Measurements from ENCODE around the gene CTNNA3.
"Not testable (repeated sequence)": the region's sequence is repeated elsewhere in the genome, so short reads cannot be mapped to it uniquely, and the experiment has no call there.

The CTNNA3 gene

DNA sequence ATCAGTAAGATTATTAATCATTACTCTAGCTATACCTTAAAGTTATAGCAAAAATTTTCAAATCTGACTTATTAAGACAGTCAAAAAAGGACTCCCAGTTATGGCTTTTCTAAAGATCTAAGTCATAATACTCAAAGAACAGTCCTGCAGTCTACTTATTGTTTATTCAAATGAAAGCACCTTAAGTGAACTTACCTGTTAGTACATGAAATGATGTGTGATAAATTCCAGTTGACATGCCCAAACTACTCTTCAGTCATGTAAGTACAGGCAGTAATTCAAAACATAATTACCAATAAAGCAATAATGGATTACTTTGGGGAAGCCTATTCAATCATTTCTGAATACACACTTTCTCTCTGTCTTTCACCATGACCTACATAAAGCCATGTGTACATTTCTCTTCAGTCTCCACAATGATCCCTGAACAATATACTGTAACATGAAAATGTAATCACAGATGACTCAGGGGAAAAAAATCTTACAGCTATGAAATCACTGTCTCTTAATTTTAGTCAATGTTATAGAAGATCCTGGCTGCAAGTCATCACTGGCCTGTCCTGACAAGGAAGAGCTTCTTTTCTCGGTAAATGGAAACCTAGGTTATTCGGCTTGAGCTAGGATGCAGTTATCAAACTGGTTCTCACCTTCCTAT is 1190.9 kb downstream of the CTNNA3 start:
- no peak for DNase-seq

DNA sequence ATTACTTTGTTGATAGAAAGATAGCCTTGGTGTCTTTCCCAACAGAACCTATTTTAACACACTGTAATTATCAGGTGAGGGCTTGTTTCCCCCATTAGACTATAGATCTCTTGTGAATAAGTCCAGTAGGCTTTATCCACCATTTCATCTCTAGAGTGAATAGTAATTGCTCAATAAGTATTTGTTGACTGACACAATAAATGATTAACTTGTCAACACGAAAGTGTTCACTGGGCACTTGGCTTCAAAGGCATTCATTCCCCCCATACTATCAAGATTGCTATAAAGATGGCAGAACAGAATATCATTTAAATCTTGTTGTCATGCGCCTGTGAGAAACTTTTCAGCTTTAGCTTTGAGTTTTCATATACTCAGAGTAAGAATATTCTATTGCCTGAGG is 1194.6 kb downstream of the CTNNA3 start:
- no peak for DNase-seq

DNA sequence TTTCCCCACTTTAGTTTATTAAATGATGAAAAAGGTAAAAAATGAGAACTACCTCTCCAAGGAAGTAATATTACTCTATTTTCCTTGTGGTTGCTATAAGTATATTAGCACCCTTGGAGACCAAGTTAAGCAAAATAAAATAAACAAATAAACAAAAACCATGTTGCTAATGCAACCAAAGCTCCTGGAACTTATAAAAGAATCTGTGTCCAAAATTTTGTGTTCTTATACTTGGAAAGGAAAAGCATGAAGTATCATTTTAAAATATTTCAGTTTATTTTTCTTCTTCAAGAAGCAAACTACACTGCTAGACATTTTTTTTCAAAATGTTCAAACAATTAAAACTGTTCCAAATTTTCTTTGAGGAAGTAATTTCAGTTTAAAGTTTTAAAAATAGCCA is 1212.0 kb downstream of the CTNNA3 start:
- DNase-seq: no peak

DNA sequence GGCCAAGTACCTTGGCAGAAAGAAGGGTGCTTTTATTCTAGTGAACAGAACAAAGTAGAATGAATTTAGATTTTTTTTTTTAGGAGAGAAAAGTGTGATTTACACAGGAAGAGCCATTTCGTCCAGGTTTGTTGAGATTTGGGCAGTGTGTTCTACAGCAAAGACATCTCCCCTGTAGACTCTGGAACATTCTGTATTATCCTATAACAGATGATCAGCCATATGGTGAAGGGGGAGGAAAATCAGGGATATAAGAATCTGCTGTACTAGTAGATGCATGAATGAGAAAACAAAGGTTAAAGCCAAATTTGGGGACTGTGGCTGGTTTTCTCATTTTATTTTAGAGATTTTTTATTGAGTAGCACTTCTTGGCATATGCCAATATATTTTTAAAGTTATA is 1223.8 kb downstream of the CTNNA3 start:
- DNase-seq: peak in 1 of 2 experiments; percentile 26

- no peak for DNase-seq
Observed at GRCh38 chr10:66467042-66467441, 1229.0 kb downstream of the CTNNA3 start.

DNA sequence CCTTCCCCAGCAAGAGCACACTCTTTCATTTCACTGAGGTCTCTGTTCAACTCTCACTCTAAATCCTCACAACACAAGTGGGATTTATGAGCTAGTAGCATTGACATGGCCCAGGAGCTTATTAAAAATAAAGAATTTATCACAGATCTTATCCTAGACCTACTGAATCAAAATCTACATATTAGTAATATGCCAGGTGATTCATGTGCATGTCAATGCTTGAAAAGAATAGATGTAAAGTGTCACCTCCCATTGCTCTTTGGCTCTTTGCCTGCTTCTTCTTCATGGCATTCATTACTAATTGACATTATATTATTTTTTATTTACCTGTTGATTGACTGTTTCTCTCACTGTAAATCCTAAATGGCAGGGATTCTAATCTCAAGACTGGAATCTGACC is 1229.4 kb downstream of the CTNNA3 start:
- no peak for DNase-seq

DNA sequence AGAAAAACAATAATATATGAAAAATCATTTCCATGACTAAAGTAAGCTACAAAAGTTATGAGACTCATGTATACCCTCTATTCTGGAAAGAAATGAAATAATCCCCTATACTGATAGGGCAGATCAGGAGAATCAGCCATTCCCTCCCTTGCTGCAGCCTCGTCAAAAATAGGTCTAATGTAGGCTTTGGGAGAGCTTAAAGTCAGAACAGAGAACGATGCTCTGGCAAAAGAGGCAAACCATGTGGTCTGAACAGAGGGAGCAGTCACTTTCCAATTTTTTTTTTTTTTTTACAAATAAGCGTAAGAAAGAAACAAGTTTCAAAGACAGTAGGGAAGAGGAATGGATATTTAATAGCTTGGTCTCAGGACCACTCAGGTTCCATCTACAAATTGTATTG is 1232.4 kb downstream of the CTNNA3 start:
- no peak for DNase-seq

- no peak for DNase-seq
Observed at GRCh38 chr10:66457629-66458028, 1238.4 kb downstream of the CTNNA3 start.

- no peak for DNase-seq
Observed at GRCh38 chr10:66455304-66455703, 1240.7 kb downstream of the CTNNA3 start.

DNA sequence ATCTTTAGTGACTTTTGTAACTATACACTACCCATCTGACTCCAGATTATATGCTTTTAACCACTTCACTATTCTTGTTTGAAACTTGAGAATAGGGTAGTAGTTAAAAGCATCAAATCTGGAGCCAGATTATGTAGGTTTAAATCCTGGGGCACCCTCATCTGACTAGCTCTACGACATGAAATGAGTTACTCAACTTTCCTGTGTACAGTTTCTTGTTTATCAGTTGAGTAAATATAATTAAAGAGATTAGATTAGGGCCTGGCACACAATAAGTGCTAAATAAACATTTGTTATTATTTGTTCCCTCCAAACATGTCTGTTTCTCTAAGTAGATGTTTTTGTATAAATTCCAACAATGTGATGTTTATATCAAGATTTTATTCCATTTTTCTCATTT is 1255.4 kb downstream of the CTNNA3 start:
- DNase-seq: no peak

DNA sequence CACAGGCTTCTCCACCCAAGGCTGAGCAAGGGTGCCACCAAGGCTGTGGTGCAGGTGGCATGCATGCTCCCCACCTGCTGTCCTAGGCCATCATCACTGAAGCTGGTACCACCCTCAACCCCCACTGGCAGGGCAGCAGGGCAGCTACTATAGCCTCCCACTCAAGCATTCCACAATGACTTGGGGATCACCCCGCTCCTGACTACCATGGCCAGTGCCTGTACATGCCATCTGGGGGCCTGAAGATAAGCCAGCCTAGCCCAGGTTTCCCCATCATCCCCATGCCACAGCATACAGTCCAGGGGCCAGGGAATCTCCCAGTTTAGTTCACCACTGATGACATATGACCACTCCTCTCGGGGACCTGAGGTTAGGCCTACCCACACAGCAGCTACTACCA is 1281.1 kb downstream of the CTNNA3 start:
- no peak for DNase-seq

GRCh38 chr10:66405566-66405965 is 1290.4 kb downstream of the CTNNA3 start:
- no peak for DNase-seq

- no peak for DNase-seq
Observed at GRCh38 chr10:66398669-66399068, 1297.3 kb downstream of the CTNNA3 start.

GRCh38 chr10:66394342-66395063 is 1301.5 kb downstream of the CTNNA3 start:
- DNase-seq: no peak

- DNase-seq: no peak
Observed at GRCh38 chr10:66390926-66391325, 1305.1 kb downstream of the CTNNA3 start.

GRCh38 chr10:66381045-66381444 is 1315.0 kb downstream of the CTNNA3 start:
- no peak for DNase-seq

- DNase-seq: no peak
Observed at GRCh38 chr10:66378117-66378876, 1317.7 kb downstream of the CTNNA3 start.

DNA sequence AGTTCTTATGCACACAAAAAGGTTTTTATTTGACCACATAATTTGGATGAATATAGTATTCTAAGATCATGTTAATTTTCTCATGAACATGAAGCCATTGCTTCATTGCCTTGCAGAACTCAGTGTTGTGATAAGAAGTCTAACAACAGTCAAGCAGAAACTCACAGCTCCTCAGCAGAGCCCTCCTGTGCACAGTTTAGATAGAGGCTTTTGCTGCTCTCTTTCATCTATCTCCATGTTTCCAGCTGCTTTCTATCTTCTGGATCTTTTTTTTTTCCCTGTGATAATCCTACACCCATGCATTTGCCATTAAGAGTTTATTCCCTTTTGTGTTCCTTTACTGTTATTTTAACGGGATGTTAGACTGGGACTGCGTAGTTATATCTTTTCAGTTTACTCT is 1327.8 kb downstream of the CTNNA3 start:
- DNase-seq: no peak

DNA sequence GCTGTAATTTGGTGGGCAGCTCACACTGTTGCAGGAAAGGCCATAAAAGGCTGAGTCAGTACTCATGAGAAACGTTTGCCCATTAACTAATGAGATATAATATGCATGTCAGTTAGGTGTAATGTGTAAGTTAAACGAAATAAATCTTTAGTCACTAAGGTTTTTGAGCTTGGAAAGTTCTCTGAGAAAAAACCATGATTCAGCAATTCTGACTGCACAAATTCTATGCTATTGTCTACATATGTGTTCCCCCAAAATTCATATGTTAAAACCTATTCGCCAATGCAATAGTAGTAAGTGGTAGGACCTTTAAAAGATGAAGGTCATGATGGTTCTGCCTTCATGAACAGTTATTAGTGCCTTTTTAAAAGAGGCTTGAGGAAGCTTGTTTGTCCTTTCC is 1329.8 kb downstream of the CTNNA3 start:
- no peak for DNase-seq

GRCh38 chr10:66365686-66366085 is 1330.3 kb downstream of the CTNNA3 start:
- DNase-seq: no peak

DNA sequence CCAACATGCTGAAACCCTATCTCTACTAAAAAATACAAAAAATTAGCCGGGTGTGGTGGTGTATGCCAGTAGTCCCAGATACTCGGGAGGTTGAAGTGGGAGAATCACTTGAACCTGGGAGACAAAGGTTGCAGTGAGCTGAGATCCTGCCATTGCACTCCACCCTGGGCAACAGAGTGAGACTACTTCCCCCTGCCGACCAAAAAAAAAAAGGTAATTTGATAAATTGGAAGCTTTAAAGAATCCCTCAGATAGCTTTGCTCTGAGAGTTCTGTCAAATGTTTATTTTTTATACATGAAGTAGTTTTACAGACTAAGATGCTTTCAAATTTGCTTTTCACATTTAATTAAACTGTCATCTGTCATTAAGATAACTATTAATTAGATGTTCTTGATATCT is 1333.5 kb downstream of the CTNNA3 start:
- DNase-seq: no peak

GRCh38 chr10:66353822-66354221 is 1342.2 kb downstream of the CTNNA3 start:
- not testable (repeated sequence) for DNase-seq

DNA sequence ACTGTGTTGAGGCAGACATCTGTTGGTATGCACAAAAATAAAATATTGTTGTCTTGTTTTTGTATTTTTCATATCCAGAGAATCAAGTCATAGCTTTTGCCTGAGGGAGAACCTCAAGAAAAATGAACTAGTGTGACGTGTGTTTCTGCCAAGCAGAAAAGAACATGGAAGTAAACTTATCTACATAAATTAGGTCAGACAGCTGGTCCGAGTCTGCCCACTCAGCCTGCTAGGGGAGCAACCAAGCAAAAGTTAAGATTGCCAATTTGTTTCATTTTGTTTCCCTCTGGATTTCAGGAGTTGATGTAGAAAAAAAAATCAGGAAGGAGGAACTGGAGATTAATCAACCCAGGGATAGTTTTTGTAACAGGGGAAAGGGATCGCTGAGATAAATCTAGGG is 1342.6 kb downstream of the CTNNA3 start:
- no peak for DNase-seq
